Ovary (tissue), 3 donors: ENCODE data around the gene MPZL2.

Experiments
- CTCF ChIP-seq, 3 donors: fragments of 450-650 bp in 2 of 3; fragments of 200-600 bp in 1 of 3; IDR thresholded peaks; one replicate each; pipeline versions ENCODE4 v1.5.1 to v1.8.0; 2016 to 2022; ENCODE audit warnings: antibody characterized with exemption in 3 of 3, mild to moderate bottlenecking in 1 of 3
- EP300 ChIP-seq: sonication (generic); formaldehyde crosslinking; IDR thresholded peaks from one replicate; pipeline ENCODE4 v1.6.1; 2017; ENCODE audit warnings: antibody characterized with exemption
- POLR2A ChIP-seq: fragments of 450-650 bp; IDR thresholded peaks from one replicate; pipeline ENCODE4 v1.6.1; 2017; ENCODE audit warnings: antibody characterized with exemption, mild to moderate bottlenecking, moderate library complexity
- donor health status: DM: no; HTN: no; CAD: no.

- no peak for TF ChIP-seq POLR2A
- TF ChIP-seq CTCF (IDR thresholded peaks at IDR 0.05), result no peak
- TF ChIP-seq EP300, result no peak
These were observed 58.3 kb downstream of the MPZL2 start for GRCh38 chr11:118205606-118206378.
